SJCRH30 (cell line): ENCODE results near the gene HBD. TPM values are rescaled to one million over a fixed set of nuclear protein-coding genes. Genes with fewer than 3 reads are reported as not detected.
A peak's percentile ranks its signal among the peaks of the same experiment; 100 is the strongest.

Source experiments
- DNase-seq, 2 experiments: peaks; one replicate each; pipeline ENCODE4 v3.0.0-alpha.2; 2015 to 2020
- H3K27ac ChIP-seq: fragments of 250-450 bp; sonication (Bioruptor Pico); 2 replicates; pipeline ENCODE4 v1.5.1; 2020; ENCODE audit warnings: mild to moderate bottlenecking, moderate library complexity
- H3K27me3 ChIP-seq: fragments of 250-450 bp; sonication (Bioruptor Pico); 2 replicates; pipeline ENCODE4 v1.5.1; 2020; ENCODE audit warnings: mild to moderate bottlenecking, moderate library complexity
- H3K36me3 ChIP-seq: fragments of 250-450 bp; sonication (Bioruptor Pico); 2 replicates; pipeline ENCODE4 v1.5.1; 2020; ENCODE audit warnings: mild to moderate bottlenecking, moderate library complexity
- H3K4me1 ChIP-seq: fragments of 250-450 bp; sonication (Bioruptor Pico); 2 replicates; pipeline ENCODE4 v1.5.1; 2020; ENCODE audit warnings: mild to moderate bottlenecking, moderate library complexity
- H3K4me3 ChIP-seq: fragments of 250-450 bp; sonication (Bioruptor Pico); 2 replicates; pipeline ENCODE4 v1.5.1; 2020; ENCODE audit warnings: mild to moderate bottlenecking, moderate library complexity
- H3K9me3 ChIP-seq: fragments of 250-450 bp; sonication (Bioruptor Pico); replicated peaks from 2 replicates; pipeline ENCODE4 v1.5.1; 2020; ENCODE audit warnings: mild to moderate bottlenecking, moderate library complexity
- total RNA-seq: library from RNA; depleted of rRNA; stranded (reverse); fragments of >200 nt; shearing (Covaris generic); gene quantifications from 2 replicates; pipeline ENCODE4 v1.2.3, GENCODE V29; 2014; rRNA removed

Gene HBD
- total RNA-seq, result not detected in 2 replicates

DNA sequence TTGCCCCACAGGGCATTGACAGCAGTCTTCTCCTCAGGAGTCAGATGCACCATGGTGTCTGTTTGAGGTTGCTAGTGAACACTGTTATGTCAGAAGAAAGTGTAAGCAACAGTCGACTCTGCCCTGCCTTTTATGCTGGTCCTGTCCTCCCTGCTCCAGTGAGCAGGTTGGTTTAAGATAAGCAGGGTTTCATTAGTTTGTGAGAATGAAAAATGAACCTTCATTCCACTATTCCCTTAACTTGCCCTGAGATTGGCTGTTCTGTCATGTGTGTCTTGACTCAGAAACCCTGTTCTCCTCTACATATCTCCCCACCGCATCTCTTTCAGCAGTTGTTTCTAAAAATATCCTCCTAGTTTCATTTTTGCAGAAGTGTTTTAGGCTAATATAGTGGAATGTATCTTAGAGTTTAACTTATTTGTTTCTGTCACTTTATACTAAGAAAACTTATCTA is at the start of gene HBD:
TSS of gene HBD (minus strand) at position 103 of the 454 bp plus-strand sequence. CDS start at position 53, 50 bp downstream.
- H3K27me3 ChIP-seq, result no peaks in the 10 kb centered on the region
- H3K4me3 ChIP-seq, result no peak within 1 kb of the TSS
- no peaks in the 10 kb centered on the region for H3K36me3 ChIP-seq
- no peaks in the 10 kb centered on the region for H3K4me1 ChIP-seq
- no peak within 1 kb of the TSS for H3K27ac ChIP-seq
- no peaks in the 10 kb centered on the region for H3K9me3 ChIP-seq
- no peak for DNase-seq

DNA sequence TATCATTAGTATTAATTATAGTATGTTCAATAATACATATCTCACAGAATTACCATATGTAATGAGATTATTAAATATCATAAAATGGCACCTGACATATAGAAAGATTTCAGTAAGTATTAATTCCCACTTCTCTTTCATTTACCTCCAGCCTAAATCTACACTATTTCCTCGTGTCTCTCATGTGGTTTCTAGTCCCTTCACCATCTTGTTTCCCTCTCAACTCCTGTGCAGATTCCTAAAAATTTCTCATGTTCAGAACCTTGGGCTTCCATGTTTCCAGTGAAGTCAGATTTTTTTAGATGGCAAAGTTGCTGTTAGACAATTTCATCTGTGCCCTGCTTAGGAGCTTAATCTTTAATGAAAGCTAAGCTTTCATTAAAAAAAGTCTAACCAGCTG is 49.6 kb upstream of the HBD start:
- DNase-seq, result no peak
- H3K36me3 ChIP-seq, result no peaks in the 10 kb centered on the region
- H3K27ac ChIP-seq, result no peak overlapping the region
- no peaks in the 10 kb centered on the region for H3K27me3 ChIP-seq
- no peaks in the 10 kb centered on the region for H3K9me3 ChIP-seq
- H3K4me1 ChIP-seq, result no peaks in the 10 kb centered on the region
- H3K4me3 ChIP-seq, result no peak overlapping the region

DNA sequence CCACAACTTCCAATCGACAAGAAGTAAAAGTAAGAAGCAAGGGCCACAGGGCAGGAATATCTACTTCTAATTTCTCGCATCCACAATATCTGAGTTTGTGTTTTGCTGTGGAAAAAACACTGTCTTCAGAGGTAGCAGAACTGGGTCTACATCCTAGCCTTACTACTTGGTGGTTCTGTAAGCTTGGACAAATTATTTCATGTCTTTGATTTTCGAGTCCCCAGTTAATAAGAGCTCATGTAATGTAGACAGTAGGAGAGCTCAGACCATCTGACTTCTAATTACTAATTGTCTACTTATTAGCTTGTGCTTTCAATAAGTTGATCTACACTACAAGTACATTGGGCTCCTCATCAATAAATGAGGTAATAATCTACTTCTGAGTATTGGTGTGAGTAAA is 48.8 kb upstream of the HBD start:
- no peak for DNase-seq
- H3K9me3 ChIP-seq, result no peaks in the 10 kb centered on the region
- no peak overlapping the region for H3K4me3 ChIP-seq
- no peak overlapping the region for H3K27ac ChIP-seq
- H3K27me3 ChIP-seq, result no peaks in the 10 kb centered on the region
- H3K4me1 ChIP-seq, result no peaks in the 10 kb centered on the region
- no peaks in the 10 kb centered on the region for H3K36me3 ChIP-seq

DNA sequence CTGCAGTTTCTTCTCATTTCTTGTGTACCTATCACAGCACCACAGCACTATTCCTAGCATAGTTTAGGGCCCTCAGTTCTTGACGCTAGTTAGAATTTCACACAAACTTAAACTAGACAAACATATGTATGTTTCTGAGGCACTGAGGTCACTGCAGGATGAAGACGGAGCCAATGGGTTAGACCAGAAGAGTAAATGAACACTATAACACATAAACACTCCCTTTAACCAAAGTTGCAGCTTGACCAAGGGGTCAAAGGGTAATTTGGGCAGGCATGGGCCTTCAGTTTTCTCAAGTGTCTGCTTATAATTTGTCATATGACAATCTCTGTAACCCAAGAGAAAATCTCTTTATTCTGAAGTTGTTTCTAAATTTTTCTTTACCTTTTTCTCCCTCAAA is 48.3 kb upstream of the HBD start:
- H3K4me1 ChIP-seq, result no peaks in the 10 kb centered on the region
- no peak overlapping the region for H3K4me3 ChIP-seq
- no peaks in the 10 kb centered on the region for H3K9me3 ChIP-seq
- H3K36me3 ChIP-seq, result no peaks in the 10 kb centered on the region
- no peak for DNase-seq
- no peaks in the 10 kb centered on the region for H3K27me3 ChIP-seq
- no peak overlapping the region for H3K27ac ChIP-seq

GRCh38 chr11:5281596-5281995 is 47.3 kb upstream of the HBD start:
- H3K4me1 ChIP-seq, result no peaks in the 10 kb centered on the region
- H3K36me3 ChIP-seq, result no peaks in the 10 kb centered on the region
- no peak overlapping the region for H3K4me3 ChIP-seq
- DNase-seq, result no peak
- H3K27me3 ChIP-seq, result no peaks in the 10 kb centered on the region
- H3K9me3 ChIP-seq, result no peaks in the 10 kb centered on the region
- no peak overlapping the region for H3K27ac ChIP-seq

- DNase-seq, result peak; percentile 56
- Histone ChIP-seq H3K36me3 (no peaks in the 10 kb centered on the region), H3K4me1 (no peaks in the 10 kb centered on the region), H3K27me3 (no peaks in the 10 kb centered on the region), H3K9me3 (no peaks in the 10 kb centered on the region), H3K4me3 (no peak overlapping the region), H3K27ac (no peak overlapping the region)
Observed at GRCh38 chr11:5280582-5281102, 46.4 kb upstream of the HBD start.

DNA sequence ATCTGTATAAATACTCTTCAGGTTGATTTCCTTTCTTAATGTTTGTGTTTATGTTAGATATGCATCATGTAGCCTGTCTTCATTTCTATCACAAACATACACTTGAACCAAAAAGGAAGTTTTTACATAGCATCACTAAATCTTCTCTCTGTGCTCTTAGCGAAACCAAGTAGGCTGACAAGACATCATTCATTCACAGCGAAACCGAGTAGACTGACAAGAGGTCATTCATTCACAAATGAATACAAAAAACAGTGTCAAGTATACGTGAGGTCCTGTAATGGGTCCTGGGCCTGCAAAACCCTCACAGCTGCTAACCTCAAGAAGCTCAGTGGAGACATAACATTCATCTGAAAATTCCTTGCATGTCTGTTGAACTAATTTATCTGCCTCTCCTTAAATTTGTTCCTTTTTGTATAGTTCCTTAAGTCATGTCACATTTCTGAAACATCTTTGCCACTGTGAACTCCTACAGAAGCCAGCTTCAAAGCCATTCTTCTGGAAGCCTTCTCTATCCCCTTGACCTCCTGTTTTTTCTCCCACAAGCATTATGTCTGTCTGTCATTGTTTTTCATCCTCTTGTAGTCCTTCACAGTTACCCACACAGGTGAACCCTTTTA is 45.3 kb upstream of the HBD start:
- Histone ChIP-seq H3K27ac (no peak overlapping the region), H3K36me3 (no peaks in the 10 kb centered on the region), H3K4me1 (no peaks in the 10 kb centered on the region), H3K9me3 (no peaks in the 10 kb centered on the region), H3K4me3 (no peak overlapping the region), H3K27me3 (no peaks in the 10 kb centered on the region)
- no peak for DNase-seq

- no peak overlapping the region for H3K27ac ChIP-seq
- no peaks in the 10 kb centered on the region for H3K9me3 ChIP-seq
- DNase-seq, result no peak
- H3K4me3 ChIP-seq, result no peak overlapping the region
- H3K4me1 ChIP-seq, result no peaks in the 10 kb centered on the region
- H3K36me3 ChIP-seq, result no peaks in the 10 kb centered on the region
- H3K27me3 ChIP-seq, result no peaks in the 10 kb centered on the region
Observed at GRCh38 chr11:5277807-5278382, 43.6 kb upstream of the HBD start.

GRCh38 chr11:5276697-5277096 is 42.4 kb upstream of the HBD start:
- DNase-seq, result no peak
- Histone ChIP-seq H3K4me3 (no peak overlapping the region), H3K27me3 (no peaks in the 10 kb centered on the region), H3K9me3 (no peaks in the 10 kb centered on the region), H3K36me3 (no peaks in the 10 kb centered on the region), H3K27ac (no peak overlapping the region), H3K4me1 (no peaks in the 10 kb centered on the region)

GRCh38 chr11:5275369-5276110 is 41.3 kb upstream of the HBD start:
- Histone ChIP-seq H3K4me1 (no peaks in the 10 kb centered on the region), H3K27me3 (no peaks in the 10 kb centered on the region), H3K9me3 (no peaks in the 10 kb centered on the region), H3K27ac (no peak overlapping the region), H3K36me3 (no peaks in the 10 kb centered on the region), H3K4me3 (no peak overlapping the region)
- no peak for DNase-seq

- no peaks in the 10 kb centered on the region for H3K36me3 ChIP-seq
- H3K27me3 ChIP-seq, result no peaks in the 10 kb centered on the region
- H3K4me3 ChIP-seq, result no peak overlapping the region
- H3K9me3 ChIP-seq, result no peaks in the 10 kb centered on the region
- no peak for DNase-seq
- no peak overlapping the region for H3K27ac ChIP-seq
- H3K4me1 ChIP-seq, result no peaks in the 10 kb centered on the region
Observed at GRCh38 chr11:5274395-5274794, 40.1 kb upstream of the HBD start.

- no peak for DNase-seq
- no peak overlapping the region for H3K4me3 ChIP-seq
- H3K27me3 ChIP-seq, result no peaks in the 10 kb centered on the region
- H3K27ac ChIP-seq, result no peak overlapping the region
- H3K36me3 ChIP-seq, result no peaks in the 10 kb centered on the region
- no peaks in the 10 kb centered on the region for H3K4me1 ChIP-seq
- no peaks in the 10 kb centered on the region for H3K9me3 ChIP-seq
Observed at GRCh38 chr11:5272395-5273017, 38.2 kb upstream of the HBD start.

DNA sequence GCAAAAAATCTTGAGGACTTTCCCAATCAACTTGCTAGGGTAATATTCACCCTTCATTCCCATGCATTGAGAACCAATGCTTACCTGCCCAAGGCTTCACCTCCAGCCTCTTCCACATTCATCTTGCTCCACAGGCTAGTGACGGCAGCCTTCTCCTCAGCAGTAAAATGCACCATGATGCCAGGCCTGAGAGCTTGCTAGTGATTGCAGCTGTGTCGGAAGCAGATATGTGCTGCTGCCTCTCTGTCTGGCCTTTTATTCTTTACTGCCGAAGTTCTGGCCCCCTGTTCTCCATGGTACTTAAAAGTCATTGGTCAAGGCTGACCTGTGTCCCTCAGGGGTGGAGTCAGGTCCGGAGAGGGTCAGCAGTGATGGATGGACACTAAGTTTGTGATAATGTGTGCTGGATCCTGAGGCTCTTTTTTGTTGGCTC is 35.4 kb upstream of the HBD start, which contains the start of gene HBE1:
TSS of gene HBE1 (minus strand) at position 231 of the 433 bp plus-strand sequence. CDS start at position 176, 55 bp downstream.
- H3K4me3 ChIP-seq, result no peak within 1 kb of the TSS
- no peaks in the 10 kb centered on the region for H3K4me1 ChIP-seq
- no peaks in the 10 kb centered on the region for H3K9me3 ChIP-seq
- no peaks in the 10 kb centered on the region for H3K27me3 ChIP-seq
- H3K27ac ChIP-seq, result no peak within 1 kb of the TSS
- H3K36me3 ChIP-seq, result no peaks in the 10 kb centered on the region
- no peak for DNase-seq

GRCh38 chr11:5267033-5267563 is 32.8 kb upstream of the HBD start:
- Histone ChIP-seq H3K36me3 (no peaks in the 10 kb centered on the region), H3K4me1 (no peaks in the 10 kb centered on the region), H3K27ac (no peak overlapping the region), H3K4me3 (no peak overlapping the region), H3K9me3 (no peaks in the 10 kb centered on the region), H3K27me3 (no peaks in the 10 kb centered on the region)
- no peak for DNase-seq

DNA sequence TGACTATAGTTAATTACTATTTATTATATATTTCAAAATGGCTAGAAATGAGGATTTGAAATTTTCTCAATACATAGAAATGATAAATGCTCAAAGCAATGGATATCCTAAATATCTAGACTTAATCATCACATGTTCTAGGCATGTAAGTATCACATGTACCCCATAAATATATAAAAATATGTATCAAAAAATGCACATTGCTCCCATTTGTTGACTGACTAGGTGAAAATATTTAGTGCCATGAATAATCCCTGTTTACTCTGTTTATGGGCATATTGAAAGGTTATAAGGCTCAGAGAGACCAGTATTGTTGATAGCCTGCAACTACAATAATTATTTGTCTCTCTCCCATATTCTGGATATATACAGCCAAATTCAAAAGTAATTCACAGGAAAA is 32.3 kb upstream of the HBD start:
- DNase-seq, result no peak
- no peaks in the 10 kb centered on the region for H3K4me1 ChIP-seq
- no peaks in the 10 kb centered on the region for H3K27me3 ChIP-seq
- no peaks in the 10 kb centered on the region for H3K9me3 ChIP-seq
- H3K36me3 ChIP-seq, result no peaks in the 10 kb centered on the region
- no peak overlapping the region for H3K27ac ChIP-seq
- H3K4me3 ChIP-seq, result no peak overlapping the region
